Skeletal muscle tissue (tissue), 4 donors: ENCODE results near the gene FTSJ1. TPM values are rescaled to one million over a fixed set of nuclear protein-coding genes. Genes with fewer than 3 reads are reported as not detected.

ENCODE experiments used
- H3K27ac ChIP-seq: one replicate; pipeline ENCODE4 v1.7.0; 2013; ENCODE audit warnings: mild to moderate bottlenecking, low read depth, low read length, inconsistent platforms
- H3K27me3 ChIP-seq, 3 donors: one replicate each; pipeline ENCODE4 v1.7.0; 2013; ENCODE audit warnings: low read length in 3 of 3; ENCODE audit not compliant: control insufficient read depth in 3 of 3, insufficient read depth in 3 of 3
- H3K36me3 ChIP-seq, 3 donors: one replicate each; pipeline ENCODE4 v1.7.0; 2013; ENCODE audit warnings: low read length in 3 of 3; ENCODE audit not compliant: control insufficient read depth in 3 of 3, insufficient read depth in 3 of 3
- H3K4me1 ChIP-seq, 3 donors: one replicate each; pipeline ENCODE4 v1.7.0; 2013; ENCODE audit warnings: low read length in 3 of 3, mild to moderate bottlenecking in 3 of 3; ENCODE audit not compliant: control insufficient read depth in 3 of 3, insufficient read depth in 3 of 3
- H3K4me3 ChIP-seq, 3 donors: one replicate each; pipeline ENCODE4 v1.7.0; 2013; ENCODE audit warnings: low read length in 3 of 3
- H3K9ac ChIP-seq, 3 donors: one replicate each; pipeline ENCODE4 v1.7.0; 2013; ENCODE audit warnings: low read length in 3 of 3, mild to moderate bottlenecking in 3 of 3, moderate library complexity in 2 of 3, low read depth in 1 of 3
- H3K9me3 ChIP-seq, 3 donors: one replicate each; pipeline ENCODE4 v1.7.0; 2013; ENCODE audit warnings: low read length in 3 of 3; ENCODE audit not compliant: control insufficient read depth in 3 of 3
- total RNA-seq: library from RNA; depleted of rRNA; stranded (reverse); fragments of >200 nt; gene quantifications from one replicate; pipeline ENCODE4 v1.2.3, GENCODE V29; 2014
- donor health status: Osteomylitis.

Gene FTSJ1
- total RNA-seq, 1 donor from 2014 or later, result 20.9 TPM

GRCh38 chrX:48509245-48509590, 33.2 kb downstream of the FTSJ1 start:
- peak overlapping the region; percentile 70 to 82 (median 76) for H3K4me3 ChIP-seq
- peaks cover 6 to 16% (median 6%) of the 10 kb centered on the region in 3 donors for H3K4me1 ChIP-seq
- H3K27me3 ChIP-seq, result no peaks in the 10 kb centered on the region
- H3K36me3 ChIP-seq, result peaks cover 0 to 5% (median 0%) of the 10 kb centered on the region in 3 donors
- peak overlapping the region; percentile 76 to 85 (median 84) for H3K9ac ChIP-seq
- H3K27ac ChIP-seq, result peak overlapping the region; percentile 76
- no peaks in the 10 kb centered on the region for H3K9me3 ChIP-seq

- H3K4me1 ChIP-seq, result peaks cover 6 to 16% (median 6%) of the 10 kb centered on the region in 3 donors
- H3K9me3 ChIP-seq, result no peaks in the 10 kb centered on the region
- peak overlapping the region; percentile 70 to 82 (median 76) for H3K4me3 ChIP-seq
- H3K27me3 ChIP-seq, result no peaks in the 10 kb centered on the region
- peak overlapping the region; percentile 76 to 85 (median 84) for H3K9ac ChIP-seq
- peaks cover 0 to 5% (median 0%) of the 10 kb centered on the region in 3 donors for H3K36me3 ChIP-seq
- no peak overlapping the region for H3K27ac ChIP-seq
Observed at GRCh38 chrX:48509619-48510018, 33.6 kb downstream of the FTSJ1 start.

GRCh38 chrX:48511560-48511959, 35.6 kb downstream of the FTSJ1 start:
- Histone ChIP-seq H3K4me1 (peaks cover 6 to 16% (median 6%) of the 10 kb centered on the region in 3 donors), H3K36me3 (peaks cover 0 to 9% (median 5%) of the 10 kb centered on the region in 3 donors), H3K9ac (no peak overlapping the region), H3K27ac (no peak overlapping the region), H3K27me3 (no peaks in the 10 kb centered on the region), H3K9me3 (no peaks in the 10 kb centered on the region), H3K4me3 (no peak overlapping the region)

GRCh38 chrX:48512371-48512935, 36.5 kb downstream of the FTSJ1 start:
- H3K4me3 ChIP-seq, result no peak overlapping the region
- no peaks in the 10 kb centered on the region for H3K9me3 ChIP-seq
- H3K4me1 ChIP-seq, result peaks cover 6 to 16% (median 6%) of the 10 kb centered on the region in 3 donors
- no peak overlapping the region for H3K9ac ChIP-seq
- no peak overlapping the region for H3K27ac ChIP-seq
- H3K27me3 ChIP-seq, result no peaks in the 10 kb centered on the region
- peaks cover 0 to 11% (median 6%) of the 10 kb centered on the region in 3 donors for H3K36me3 ChIP-seq

GRCh38 chrX:48513670-48514069, 37.7 kb downstream of the FTSJ1 start:
- Histone ChIP-seq H3K9ac (no peak overlapping the region), H3K4me1 (peaks cover 6 to 12% (median 6%) of the 10 kb centered on the region in 3 donors), H3K36me3 (peaks cover 0 to 11% (median 6%) of the 10 kb centered on the region in 3 donors), H3K9me3 (no peaks in the 10 kb centered on the region), H3K27me3 (no peaks in the 10 kb centered on the region), H3K27ac (no peak overlapping the region), H3K4me3 (no peak overlapping the region)

- H3K27ac ChIP-seq, result no peak overlapping the region
- no peaks in the 10 kb centered on the region for H3K9me3 ChIP-seq
- H3K36me3 ChIP-seq, result peaks cover 0 to 11% (median 6%) of the 10 kb centered on the region in 3 donors
- peaks cover 6 to 8% (median 6%) of the 10 kb centered on the region in 3 donors for H3K4me1 ChIP-seq
- no peak overlapping the region for H3K4me3 ChIP-seq
- no peak overlapping the region for H3K9ac ChIP-seq
- H3K27me3 ChIP-seq, result no peaks in the 10 kb centered on the region
Observed at GRCh38 chrX:48514126-48514806, 38.3 kb downstream of the FTSJ1 start.

- Histone ChIP-seq H3K4me1 (peaks cover 0 to 2% (median under 1%) of the 10 kb centered on the region in 3 donors), H3K4me3 (no peak overlapping the region), H3K27me3 (no peaks in the 10 kb centered on the region), H3K36me3 (peaks cover 0 to 11% (median 6%) of the 10 kb centered on the region in 3 donors), H3K27ac (no peak overlapping the region), H3K9ac (no peak overlapping the region), H3K9me3 (no peaks in the 10 kb centered on the region)
Observed at GRCh38 chrX:48514868-48515460, 39.0 kb downstream of the FTSJ1 start.

GRCh38 chrX:48515842-48516241, 39.8 kb downstream of the FTSJ1 start:
- Histone ChIP-seq H3K4me3 (no peak overlapping the region), H3K4me1 (no peaks in the 10 kb centered on the region), H3K27ac (no peak overlapping the region), H3K27me3 (no peaks in the 10 kb centered on the region), H3K9ac (no peak overlapping the region), H3K36me3 (peaks cover 0 to 11% (median 6%) of the 10 kb centered on the region in 3 donors), H3K9me3 (no peaks in the 10 kb centered on the region)

- Histone ChIP-seq H3K9me3 (peaks cover 0 to under 1% (median 0%) of the 10 kb centered on the region in 3 donors), H3K36me3 (peaks cover 0 to 11% (median 6%) of the 10 kb centered on the region in 3 donors), H3K27me3 (no peaks in the 10 kb centered on the region), H3K9ac (no peak overlapping the region), H3K27ac (no peak overlapping the region), H3K4me1 (no peaks in the 10 kb centered on the region), H3K4me3 (no peak overlapping the region)
Observed at GRCh38 chrX:48516285-48516684, 40.3 kb downstream of the FTSJ1 start.

- H3K4me3 ChIP-seq, result no peak overlapping the region
- no peaks in the 10 kb centered on the region for H3K4me1 ChIP-seq
- H3K9me3 ChIP-seq, result peaks cover 0 to 2% (median 0%) of the 10 kb centered on the region in 3 donors
- no peak overlapping the region for H3K27ac ChIP-seq
- H3K9ac ChIP-seq, result no peak overlapping the region
- no peaks in the 10 kb centered on the region for H3K27me3 ChIP-seq
- peaks cover 0 to 11% (median 6%) of the 10 kb centered on the region in 3 donors for H3K36me3 ChIP-seq
Observed at GRCh38 chrX:48516987-48517386, 41.0 kb downstream of the FTSJ1 start.
